Osteocyte (in vitro differentiated cells): Measurements from ENCODE around the gene NCOR2. TPM values are rescaled to one million over a fixed set of nuclear protein-coding genes. Genes with fewer than 3 reads are reported as not detected.

Source experiments
- DNase-seq: peaks from one replicate; pipeline ENCODE4 v3.0.0; 2021; ENCODE audit warnings: mixed read lengths; ENCODE audit not compliant: unreplicated experiment; ENCODE audit errors: extremely low spot score
- H3K27ac Mint-ChIP-seq: one replicate; pipeline ENCODE4 v1.8.0; 2021; ENCODE audit warnings: mild to moderate bottlenecking, mixed read lengths; ENCODE audit not compliant: unreplicated experiment
- H3K27me3 Mint-ChIP-seq: one replicate; pipeline ENCODE4 v1.8.0; 2021; ENCODE audit warnings: mixed read lengths; ENCODE audit not compliant: unreplicated experiment
- H3K36me3 Mint-ChIP-seq: one replicate; pipeline ENCODE4 v1.8.0; 2021; ENCODE audit warnings: mixed read lengths; ENCODE audit not compliant: unreplicated experiment
- H3K4me1 Mint-ChIP-seq: one replicate; pipeline ENCODE4 v1.8.0; 2021; ENCODE audit warnings: mixed read lengths; ENCODE audit not compliant: unreplicated experiment
- H3K4me3 Mint-ChIP-seq: one replicate; pipeline ENCODE4 v1.8.0; 2021; ENCODE audit warnings: mild to moderate bottlenecking, moderate library complexity, mixed read lengths; ENCODE audit not compliant: unreplicated experiment
- H3K9me3 Mint-ChIP-seq: one replicate; pipeline ENCODE4 v1.8.0; 2021; ENCODE audit warnings: mixed read lengths; ENCODE audit not compliant: unreplicated experiment
- CTCF ChIP-seq: fragments of 200-600 bp; sonication (generic); IDR thresholded peaks from 2 replicates; pipeline ENCODE4 v1.5.0; 2021; ENCODE audit warnings: antibody characterized with exemption, mild to moderate bottlenecking, moderate library complexity
- total RNA-seq: library from RNA; stranded (reverse); gene quantifications from 2 replicates; pipeline ENCODE4 v1.2.1, GENCODE V29; 2021

Gene NCOR2
- total RNA-seq, 1 donor from 2014 or later, result 362 TPM

- Mint-ChIP-seq H3K9me3 (peaks cover 5% of the 10 kb centered on the region), H3K27ac (no peak overlapping the region), H3K4me1 (peaks cover 43% of the 10 kb centered on the region), H3K4me3 (no peak overlapping the region), H3K27me3 (no peaks in the 10 kb centered on the region), H3K36me3 (peaks cover 20% of the 10 kb centered on the region)
- DNase-seq, result no peak
- no peak for TF ChIP-seq CTCF
These were observed 35.5 kb downstream of the NCOR2 start for GRCh38 chr12:124531906-124532305.

- peaks cover 39% of the 10 kb centered on the region for H3K4me1 Mint-ChIP-seq
- peaks cover 20% of the 10 kb centered on the region for H3K36me3 Mint-ChIP-seq
- peaks cover 5% of the 10 kb centered on the region for H3K9me3 Mint-ChIP-seq
- no peak for DNase-seq
- no peak for TF ChIP-seq CTCF
- H3K4me3 Mint-ChIP-seq, result no peak overlapping the region
- no peak overlapping the region for H3K27ac Mint-ChIP-seq
- H3K27me3 Mint-ChIP-seq, result no peaks in the 10 kb centered on the region
These were observed 36.1 kb downstream of the NCOR2 start for GRCh38 chr12:124531281-124531745.

GRCh38 chr12:124530637-124531263 is 36.7 kb downstream of the NCOR2 start:
- no peak for TF ChIP-seq CTCF
- no peak for DNase-seq
- Mint-ChIP-seq H3K4me3 (no peak overlapping the region), H3K27me3 (no peaks in the 10 kb centered on the region), H3K9me3 (peaks cover 5% of the 10 kb centered on the region), H3K36me3 (peaks cover 20% of the 10 kb centered on the region), H3K4me1 (peaks cover 38% of the 10 kb centered on the region), H3K27ac (no peak overlapping the region)

- Mint-ChIP-seq H3K4me1 (peaks cover 37% of the 10 kb centered on the region), H3K27ac (peak overlapping the region; percentile 16), H3K27me3 (no peaks in the 10 kb centered on the region), H3K9me3 (peaks cover 5% of the 10 kb centered on the region), H3K4me3 (no peak overlapping the region), H3K36me3 (peaks cover 20% of the 10 kb centered on the region)
- no peak for TF ChIP-seq CTCF
- DNase-seq, result no peak
These were observed 37.7 kb downstream of the NCOR2 start for GRCh38 chr12:124529565-124530276.

- peaks cover 5% of the 10 kb centered on the region for H3K9me3 Mint-ChIP-seq
- peaks cover 16% of the 10 kb centered on the region for H3K36me3 Mint-ChIP-seq
- TF ChIP-seq CTCF, result no peak
- peaks cover 50% of the 10 kb centered on the region for H3K4me1 Mint-ChIP-seq
- DNase-seq, result no peak
- H3K27ac Mint-ChIP-seq, result no peak overlapping the region
- H3K4me3 Mint-ChIP-seq, result no peak overlapping the region
- no peaks in the 10 kb centered on the region for H3K27me3 Mint-ChIP-seq
These were observed 39.4 kb downstream of the NCOR2 start for GRCh38 chr12:124527861-124528561.
